ENCODE data around the gene CTSK. TPM values are rescaled to one million over a fixed set of nuclear protein-coding genes. Genes with fewer than 3 reads are reported as not detected.
"Not testable (repeated sequence)": the region's sequence is repeated elsewhere in the genome, so short reads cannot be mapped to it uniquely, and the experiment has no call there.

Gene CTSK
- total and polyA plus RNA-seq, 2 of the 13 experiments (the other 11 are each of a cell fraction or from before 2014, with no cell fraction given): 1.4 to 6.3 TPM

DNA sequence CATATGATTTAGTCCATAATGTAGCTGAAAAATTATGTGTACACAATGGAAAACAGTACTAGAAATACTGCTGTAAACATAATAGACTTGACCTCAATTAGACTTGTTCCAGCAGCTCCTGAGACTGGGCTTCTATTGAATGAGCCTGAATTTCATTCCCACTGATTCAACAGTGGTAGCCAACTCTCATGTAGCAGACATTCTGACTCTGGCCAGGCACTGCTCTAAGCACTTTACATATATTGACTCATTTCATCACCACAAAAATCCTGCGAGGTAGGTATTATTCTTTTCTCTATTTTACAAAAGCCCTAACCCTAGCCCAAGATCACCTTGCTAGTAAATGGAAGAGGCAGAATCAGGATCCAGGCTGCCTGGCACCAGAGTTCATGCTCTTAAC lies 29.7 kb downstream of the CTSK start:
- Histone ChIP-seq H3K4me2 (ENCODE audit: low read depth, low read length) (no peak overlapping the region), H3K4me1 (ENCODE audit: insufficient read depth, low read length) (no peaks in the 10 kb centered on the region), H3K9me3 (ENCODE audit: low read length) (no peaks in the 10 kb centered on the region), H3K9ac (ENCODE audit: insufficient read depth, low read depth, low read length) (no peak overlapping the region), H4K20me1 (ENCODE audit: insufficient read depth, low read length) (no peaks in the 10 kb centered on the region), H3K27me3 (ENCODE audit: control insufficient read depth in 1 of 2, insufficient read depth in 2 of 2, low read length in 2 of 2) (no peaks in the 10 kb centered on the region), H3K27ac (ENCODE audit: extremely low read length, insufficient read depth, low read length) (no peak overlapping the region), H3K36me3 (replicated peaks in 1 of 2; ENCODE audit: control insufficient read depth in 1 of 2, insufficient read depth in 2 of 2, low read length in 2 of 2) (no peaks in the 10 kb centered on the region), H3K4me3 (replicated peaks in 1 of 3; ENCODE audit: insufficient read depth in 1 of 3, low read depth in 2 of 3, low read length in 3 of 3) (no peak overlapping the region), H3K79me2 (ENCODE audit: insufficient read depth, low read length) (no peaks in the 10 kb centered on the region), H2AFZ (ENCODE audit: low read length) (no peak overlapping the region)
- ATAC-seq (no peak), FAIRE-seq (no peak), DNase-seq (ENCODE audit: low spot score) (no peak)
- 0% methylated on average over 1 of the region's 1 CpG for WGBS (ENCODE audit: low lambda C conversion rate)
- intact Hi-C loops (cut with micrococcal nuclease; ENCODE audit: unreplicated experiment) (no loop called here), in situ Hi-C loops (cut with HindIII; ENCODE audit: extremely low pct_ligation_motif_present, low pct_unique_long_range_greater_than_20kb) (no loop called here)
- POLR2A ChIA-PET: no interaction called here
- CTCF ChIA-PET (ENCODE audit: low intra/inter-chr PET ratio, low total read pairs): no interaction called here
- no TSS peak for BruUV-seq (replicated peaks)
- TF ChIP-seq MXI1 (IDR thresholded peaks at IDR 0.05; ENCODE audit: borderline replicate concordance, low read depth, low read length) (no peak), REPIN1 (CRISPR knock-in tag; IDR thresholded peaks at IDR 0.05; ENCODE audit: borderline replicate concordance, low read depth) (no peak), ZNF607 (CRISPR knock-in tag; IDR thresholded peaks at IDR 0.05; ENCODE audit: borderline replicate concordance) (no peak)
- TF ChIP-seq, protein P1, sequence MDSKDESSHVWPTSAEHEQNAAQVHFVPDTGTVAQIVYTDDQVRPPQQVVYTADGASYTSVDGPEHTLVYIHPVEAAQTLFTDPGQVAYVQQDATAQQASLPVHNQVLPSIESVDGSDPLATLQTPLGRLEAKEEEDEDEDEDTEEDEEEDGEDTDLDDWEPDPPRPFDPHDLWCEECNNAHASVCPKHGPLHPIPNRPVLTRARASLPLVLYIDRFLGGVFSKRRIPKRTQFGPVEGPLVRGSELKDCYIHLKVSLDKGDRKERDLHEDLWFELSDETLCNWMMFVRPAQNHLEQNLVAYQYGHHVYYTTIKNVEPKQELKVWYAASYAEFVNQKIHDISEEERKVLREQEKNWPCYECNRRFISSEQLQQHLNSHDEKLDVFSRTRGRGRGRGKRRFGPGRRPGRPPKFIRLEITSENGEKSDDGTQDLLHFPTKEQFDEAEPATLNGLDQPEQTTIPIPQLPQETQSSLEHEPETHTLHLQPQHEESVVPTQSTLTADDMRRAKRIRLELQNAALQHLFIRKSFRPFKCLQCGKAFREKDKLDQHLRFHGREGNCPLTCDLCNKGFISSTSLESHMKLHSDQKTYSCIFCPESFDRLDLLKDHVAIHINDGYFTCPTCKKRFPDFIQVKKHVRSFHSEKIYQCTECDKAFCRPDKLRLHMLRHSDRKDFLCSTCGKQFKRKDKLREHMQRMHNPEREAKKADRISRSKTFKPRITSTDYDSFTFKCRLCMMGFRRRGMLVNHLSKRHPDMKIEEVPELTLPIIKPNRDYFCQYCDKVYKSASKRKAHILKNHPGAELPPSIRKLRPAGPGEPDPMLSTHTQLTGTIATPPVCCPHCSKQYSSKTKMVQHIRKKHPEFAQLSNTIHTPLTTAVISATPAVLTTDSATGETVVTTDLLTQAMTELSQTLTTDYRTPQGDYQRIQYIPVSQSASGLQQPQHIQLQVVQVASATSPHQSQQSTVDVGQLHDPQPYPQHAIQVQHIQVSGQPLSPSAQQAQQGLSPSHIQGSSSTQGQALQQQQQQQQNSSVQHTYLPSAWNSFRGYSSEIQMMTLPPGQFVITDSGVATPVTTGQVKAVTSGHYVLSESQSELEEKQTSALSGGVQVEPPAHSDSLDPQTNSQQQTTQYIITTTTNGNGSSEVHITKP (CRISPR knock-in tag; IDR thresholded peaks at IDR 0.05; ENCODE audit: low read depth): no peak

DNA sequence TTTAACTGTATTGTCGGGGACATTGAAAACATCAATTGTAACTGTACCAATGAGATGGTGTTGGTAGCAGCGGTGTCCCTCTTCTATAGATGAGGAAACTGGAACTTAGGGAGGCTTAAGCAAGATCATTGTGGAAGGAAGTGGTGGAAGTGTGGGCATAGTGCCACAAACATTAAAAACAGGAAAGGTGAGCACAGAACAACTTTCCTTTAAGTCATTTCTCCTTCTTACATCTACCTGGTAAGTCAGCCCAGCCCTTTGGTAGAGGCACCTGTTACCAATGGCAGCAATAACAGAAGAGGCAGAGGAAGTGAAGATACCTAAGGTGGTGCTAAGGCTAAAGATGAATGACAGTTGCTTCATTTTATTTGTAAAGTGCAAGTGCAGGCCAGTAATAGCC lies 30.5 kb downstream of the CTSK start:
- FAIRE-seq (no peak), ATAC-seq (no peak), DNase-seq (ENCODE audit: low spot score) (no peak)
- intact Hi-C loops (cut with micrococcal nuclease; ENCODE audit: unreplicated experiment) (no loop called here), in situ Hi-C loops (cut with HindIII; ENCODE audit: extremely low pct_ligation_motif_present, low pct_unique_long_range_greater_than_20kb) (no loop called here)
- Histone ChIP-seq H3K4me3 (replicated peaks in 1 of 3; ENCODE audit: insufficient read depth in 1 of 3, low read depth in 2 of 3, low read length in 3 of 3) (no peak overlapping the region), H3K27me3 (ENCODE audit: control insufficient read depth in 1 of 2, insufficient read depth in 2 of 2, low read length in 2 of 2) (no peaks in the 10 kb centered on the region), H3K36me3 (replicated peaks in 1 of 2; ENCODE audit: control insufficient read depth in 1 of 2, insufficient read depth in 2 of 2, low read length in 2 of 2) (no peaks in the 10 kb centered on the region), H4K20me1 (ENCODE audit: insufficient read depth, low read length) (no peaks in the 10 kb centered on the region), H3K9me3 (ENCODE audit: low read length) (no peaks in the 10 kb centered on the region), H3K4me2 (ENCODE audit: low read depth, low read length) (no peak overlapping the region), H3K79me2 (ENCODE audit: insufficient read depth, low read length) (no peaks in the 10 kb centered on the region), H3K4me1 (ENCODE audit: insufficient read depth, low read length) (no peaks in the 10 kb centered on the region), H3K27ac (ENCODE audit: extremely low read length, insufficient read depth, low read length) (no peak overlapping the region), H3K9ac (ENCODE audit: insufficient read depth, low read depth, low read length) (no peak overlapping the region), H2AFZ (ENCODE audit: low read length) (no peak overlapping the region)
- POLR2A ChIA-PET: no interaction called here
- 50% methylated on average over 2 of the region's 2 CpGs for WGBS (ENCODE audit: low lambda C conversion rate)
- CTCF ChIA-PET (ENCODE audit: low intra/inter-chr PET ratio, low total read pairs): no interaction called here
- no TSS peak for BruUV-seq (replicated peaks)
- TF ChIP-seq TBX2 (CRISPR knock-in tag; IDR thresholded peaks at IDR 0.05; ENCODE audit: borderline replicate concordance) (no peak), ZNF34 (CRISPR knock-in tag; IDR thresholded peaks at IDR 0.05; ENCODE audit: borderline replicate concordance) (no peak), RNF2 (conservative IDR thresholded peaks at IDR 0.05; ENCODE audit: low read depth) (no peak)

DNA sequence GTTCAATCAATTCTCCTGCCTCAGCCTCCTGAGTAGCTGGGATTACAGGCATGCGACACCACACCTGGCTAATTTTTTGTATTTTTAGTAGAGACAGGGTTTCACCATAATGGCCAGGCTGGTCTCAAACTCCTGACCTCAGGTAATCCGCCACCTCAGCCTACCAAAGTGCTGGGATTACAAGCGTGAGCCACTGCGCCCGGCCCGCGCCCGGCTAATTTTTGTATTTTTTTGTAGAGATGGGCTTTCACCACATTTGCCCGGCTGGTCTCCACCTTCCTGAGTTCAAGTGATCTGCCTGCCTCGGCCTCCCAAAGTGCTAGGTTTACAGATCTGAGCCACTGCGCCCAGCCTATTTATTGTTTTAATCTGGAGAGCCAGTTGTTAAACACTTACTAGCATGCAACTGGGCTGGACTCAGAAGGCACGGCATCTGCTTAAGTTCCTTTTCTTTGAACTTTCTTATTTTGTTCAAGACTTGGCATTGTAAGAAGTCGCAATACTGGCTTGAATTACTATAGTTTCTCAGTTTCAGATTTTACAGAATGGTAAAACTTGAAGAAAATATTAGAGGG lies 32.0 kb downstream of the CTSK start:
- FAIRE-seq: not testable (repeated sequence)

More for the DNA sequence above, 32.0 kb downstream of the CTSK start:
- WGBS (ENCODE audit: low lambda C conversion rate): 70% methylated on average over 13 of the region's 13 CpGs
- H3K79me2 ChIP-seq (ENCODE audit: insufficient read depth, low read length); H3K36me3 ChIP-seq (replicated peaks in 1 of 2; ENCODE audit: control insufficient read depth in 1 of 2, insufficient read depth in 2 of 2, low read length in 2 of 2); H3K4me2 ChIP-seq (ENCODE audit: low read depth, low read length); H3K4me3 ChIP-seq (replicated peaks in 1 of 3; ENCODE audit: insufficient read depth in 1 of 3, low read depth in 2 of 3, low read length in 3 of 3); H2AFZ ChIP-seq (ENCODE audit: low read length); POLR2A ChIA-PET; H3K4me1 ChIP-seq (ENCODE audit: insufficient read depth, low read length); ATAC-seq; H4K20me1 ChIP-seq (ENCODE audit: insufficient read depth, low read length); H3K9me3 ChIP-seq (ENCODE audit: low read length); BruUV-seq (replicated peaks); intact Hi-C loops (cut with micrococcal nuclease; ENCODE audit: unreplicated experiment); H3K27ac ChIP-seq (ENCODE audit: extremely low read length, insufficient read depth, low read length); H3K9ac ChIP-seq (ENCODE audit: insufficient read depth, low read depth, low read length); H3K27me3 ChIP-seq (ENCODE audit: control insufficient read depth in 1 of 2, insufficient read depth in 2 of 2, low read length in 2 of 2); DNase-seq (ENCODE audit: low spot score); in situ Hi-C loops (cut with HindIII; ENCODE audit: extremely low pct_ligation_motif_present, low pct_unique_long_range_greater_than_20kb); CTCF ChIA-PET (ENCODE audit: low intra/inter-chr PET ratio, low total read pairs): not testable (repeated sequence)

All from HepG2 (cell line).